K562 treated with DMSO at 1 percent for 12 hours (cell line): ENCODE data around the gene RANBP1. TPM values are rescaled to one million over a fixed set of nuclear protein-coding genes. Genes with fewer than 3 reads are reported as not detected.

Experiments used
- total RNA-seq: library from RNA; unstranded; fragments of 300-600 nt; gene quantifications from 2 replicates; pipeline ENCODE4 v1.2.3, GENCODE V29; 2022; ENCODE audit not compliant: insufficient read depth

RANBP1 gene
- total RNA-seq: 600 and 726 TPM in 2 replicates

GRCh38 chr22:20115691-20116375, at the start of gene RANBP1:
Gene RANBP1, plus strand, starts transcription at chr22:20116104. Its CDS starts 81 bp downstream, at chr22:20116185.

GRCh38 chr22:20079745-20080444, 36.0 kb upstream of the RANBP1 start, which contains the start of gene DGCR8:
Gene DGCR8, plus strand, starts transcription at chr22:20080241. Its CDS starts 5,723 bp downstream, at chr22:20085964.

GRCh38 chr22:20116951-20117632, 1.2 kb downstream of the RANBP1 start, which contains the start of gene TRMT2A:
Gene TRMT2A, minus strand, starts transcription at chr22:20117226. Its CDS starts 320 bp downstream, at chr22:20116906.

GRCh38 chr22:20131597-20131858, 15.6 kb downstream of the RANBP1 start, which contains the start of gene ZDHHC8:
Gene ZDHHC8, plus strand, starts transcription at chr22:20131804. Its CDS starts 144 bp downstream, at chr22:20131948.

GRCh38 chr22:20150381-20151275, 34.7 kb downstream of the RANBP1 start, which contains the start of gene CCDC188:
Gene CCDC188, minus strand, starts transcription at chr22:20151055. Its CDS starts 69 bp downstream, at chr22:20150986.

Other genes with a start within 250 kb of the RANBP1 start
- gene COMT, start 174.3 kb upstream of the RANBP1 start, total RNA-seq: 475 and 599 TPM in 2 replicates
- gene TXNRD2, start 174.3 kb upstream of the RANBP1 start, total RNA-seq: 104 and 132 TPM in 2 replicates
- gene ARVCF, start 99.3 kb upstream of the RANBP1 start, total RNA-seq: 36.8 and 51.2 TPM in 2 replicates
- gene TANGO2, start 95.0 kb upstream of the RANBP1 start, total RNA-seq: 60.8 and 93.3 TPM in 2 replicates
- 27.4 and 74.7 TPM in 2 replicates for gene DGCR8, start 35.9 kb upstream of the RANBP1 start, total RNA-seq
- 99.2 and 116 TPM in 2 replicates for gene TRMT2A, start 1.1 kb downstream of the RANBP1 start, total RNA-seq
- 21.3 and 42.4 TPM in 2 replicates for gene ZDHHC8, start 15.7 kb downstream of the RANBP1 start, total RNA-seq
- gene CCDC188, start 35.0 kb downstream of the RANBP1 start, total RNA-seq: not detected in 2 replicates
- gene RTN4R, start 152.2 kb downstream of the RANBP1 start, total RNA-seq: 6.6 and 12.2 TPM in 2 replicates
- gene DGCR6L, start 204.0 kb downstream of the RANBP1 start, total RNA-seq: 276 and 390 TPM in 2 replicates